Measurements from ENCODE around the gene EIF3C.
"Not testable (repeated sequence)": the region's sequence is repeated elsewhere in the genome, so short reads cannot be mapped to it uniquely, and the experiment has no call there.

DNA sequence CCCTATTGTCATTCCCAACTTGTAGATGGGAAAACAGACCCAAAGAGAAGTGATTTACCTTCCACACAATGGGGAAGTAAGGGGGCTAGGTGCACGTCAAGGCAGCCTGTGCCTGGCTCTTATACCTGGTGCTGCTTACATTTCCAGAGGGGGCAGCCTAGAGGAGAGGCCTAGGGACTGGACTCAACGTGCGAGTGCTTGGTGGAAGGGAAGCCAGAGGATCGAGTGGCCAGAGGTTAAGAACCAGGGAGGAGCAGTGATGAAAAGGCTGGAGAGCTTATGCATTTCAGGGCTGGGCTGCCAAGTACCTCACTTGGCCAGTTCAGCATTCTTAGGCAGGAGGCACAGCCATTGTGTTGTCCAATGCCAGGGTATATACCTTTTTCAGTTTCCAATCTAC, 71.1 kb downstream of the EIF3C start:
- not testable (repeated sequence) for TF ChIP-seq CTCF, POLR2A (IDR thresholded peaks at IDR 0.05)

Measured in esophagus squamous epithelium (tissue), 4 donors.